VCaP (cell line): ENCODE data around the gene ZFX.

Experiments used
- H3K27ac ChIP-seq: fragments of 450-650 bp; 2 replicates; pipeline ENCODE4 v1.5.1; 2017
- TF ChIP-seq, protein P1 (sequence below): fragments of 450-650 bp; conservative IDR thresholded peaks from 2 replicates; pipeline ENCODE4 v1.5.1; 2017; ENCODE audit warnings: mild to moderate bottlenecking, moderate library complexity

ZFX gene

DNA sequence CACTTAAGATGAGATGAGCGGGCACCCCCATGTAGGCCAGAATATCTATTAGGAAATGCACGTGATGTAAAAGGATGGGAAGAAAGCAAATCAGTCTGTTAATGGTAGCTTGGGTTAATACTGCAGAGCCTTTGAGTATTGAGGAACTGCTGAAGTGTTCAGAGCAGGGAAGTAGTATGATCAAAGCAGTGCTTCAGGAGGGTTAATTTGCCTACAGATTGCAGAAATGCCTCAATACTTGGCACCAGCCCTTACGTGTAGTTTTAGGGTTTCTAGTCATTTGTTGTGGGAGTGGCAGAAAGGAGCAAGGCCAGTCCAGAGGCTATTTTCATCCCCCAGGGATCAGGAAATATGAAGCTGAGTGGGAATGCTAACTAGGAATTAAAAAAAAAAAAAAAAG, 19.7 kb downstream of the ZFX start:
- H3K27ac ChIP-seq: no peak overlapping the region
- TF ChIP-seq, protein P1, sequence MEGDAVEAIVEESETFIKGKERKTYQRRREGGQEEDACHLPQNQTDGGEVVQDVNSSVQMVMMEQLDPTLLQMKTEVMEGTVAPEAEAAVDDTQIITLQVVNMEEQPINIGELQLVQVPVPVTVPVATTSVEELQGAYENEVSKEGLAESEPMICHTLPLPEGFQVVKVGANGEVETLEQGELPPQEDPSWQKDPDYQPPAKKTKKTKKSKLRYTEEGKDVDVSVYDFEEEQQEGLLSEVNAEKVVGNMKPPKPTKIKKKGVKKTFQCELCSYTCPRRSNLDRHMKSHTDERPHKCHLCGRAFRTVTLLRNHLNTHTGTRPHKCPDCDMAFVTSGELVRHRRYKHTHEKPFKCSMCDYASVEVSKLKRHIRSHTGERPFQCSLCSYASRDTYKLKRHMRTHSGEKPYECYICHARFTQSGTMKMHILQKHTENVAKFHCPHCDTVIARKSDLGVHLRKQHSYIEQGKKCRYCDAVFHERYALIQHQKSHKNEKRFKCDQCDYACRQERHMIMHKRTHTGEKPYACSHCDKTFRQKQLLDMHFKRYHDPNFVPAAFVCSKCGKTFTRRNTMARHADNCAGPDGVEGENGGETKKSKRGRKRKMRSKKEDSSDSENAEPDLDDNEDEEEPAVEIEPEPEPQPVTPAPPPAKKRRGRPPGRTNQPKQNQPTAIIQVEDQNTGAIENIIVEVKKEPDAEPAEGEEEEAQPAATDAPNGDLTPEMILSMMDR: no peak

DNA sequence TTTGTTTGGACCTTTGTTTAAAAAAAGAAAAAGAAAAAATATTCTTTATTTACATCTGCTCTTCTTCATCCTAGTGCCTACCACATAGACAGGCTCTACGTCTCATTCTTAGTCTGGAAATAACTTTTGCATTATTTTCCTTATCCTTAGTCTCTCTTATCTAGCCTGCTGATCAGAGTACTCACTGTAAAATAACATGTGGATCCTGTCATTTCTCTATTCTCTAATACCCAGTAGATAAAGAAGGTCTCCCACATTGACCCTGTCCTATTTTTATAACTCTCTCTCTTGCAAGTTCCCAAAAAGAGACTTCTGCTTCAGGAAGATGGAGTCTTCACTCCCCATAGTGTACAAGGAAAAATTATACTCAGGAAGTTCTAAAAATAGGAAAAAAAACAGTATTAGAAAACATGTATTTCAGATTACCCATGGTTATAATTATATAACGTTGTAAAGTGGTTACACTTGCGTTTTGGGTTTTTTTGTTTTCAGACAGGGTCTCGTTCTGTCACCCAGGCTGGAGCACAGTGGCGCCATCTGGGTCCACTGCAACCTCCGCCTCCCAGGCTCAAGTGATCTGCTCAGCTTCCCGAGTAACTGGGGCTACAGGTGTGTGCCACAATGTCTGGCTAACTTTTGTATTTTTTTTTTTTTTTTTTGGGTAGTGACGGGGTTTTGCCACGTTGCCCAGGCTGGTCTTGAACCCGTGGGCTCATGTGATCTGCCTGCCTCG, 23.8 kb downstream of the ZFX start:
- TF ChIP-seq, protein P1: no peak

DNA sequence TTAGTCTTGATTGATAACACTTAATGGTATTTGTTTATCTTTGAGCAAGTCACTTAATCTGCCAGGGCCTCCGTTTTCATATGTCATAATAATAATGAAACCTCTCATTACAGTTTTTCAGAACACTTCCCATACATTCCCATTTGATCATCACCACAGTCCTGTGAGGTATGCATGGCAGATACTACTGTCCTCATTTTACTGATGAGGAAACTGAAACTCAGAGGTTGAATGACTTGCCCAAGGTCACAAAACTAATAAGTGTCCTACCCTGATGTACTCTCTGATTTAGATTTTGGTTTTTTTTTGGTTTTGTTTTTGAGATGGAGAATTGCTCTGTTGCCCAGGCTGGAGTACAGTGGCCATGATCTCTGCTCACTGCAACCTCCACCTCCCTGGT, 25.7 kb downstream of the ZFX start:
- no peak overlapping the region for H3K27ac ChIP-seq
- TF ChIP-seq, protein P1: no peak

More for the DNA sequence above, 23.8 kb downstream of the ZFX start:
- no peak overlapping the region for H3K27ac ChIP-seq

GRCh38 chrX:24178441-24178840, 28.9 kb downstream of the ZFX start:
- TF ChIP-seq, protein P1: no peak
- no peak overlapping the region for H3K27ac ChIP-seq

DNA sequence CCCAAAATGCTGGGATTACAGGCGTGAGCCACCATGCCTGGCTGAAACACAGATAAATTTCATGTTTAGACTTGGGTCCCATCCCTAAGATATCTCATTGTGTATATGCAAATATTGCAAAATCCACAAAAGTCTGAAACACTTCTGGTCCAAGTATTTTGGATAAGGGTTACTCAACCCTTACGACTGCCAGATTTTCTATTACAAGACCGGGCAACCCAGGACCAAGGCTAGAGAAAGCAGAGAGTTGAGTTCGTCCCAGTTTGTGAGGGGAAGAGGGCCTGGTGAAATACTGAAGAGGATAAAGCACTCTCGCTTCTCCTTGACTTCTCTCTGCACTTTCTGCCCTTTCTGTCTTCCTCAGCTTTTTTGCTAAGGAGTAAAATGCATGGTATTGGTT, 34.5 kb downstream of the ZFX start:
- H3K27ac ChIP-seq: no peak overlapping the region; the same call in 1 of the 2 replicates

GRCh38 chrX:24186483-24186882, 37.0 kb downstream of the ZFX start:
- TF ChIP-seq, protein P1: no peak
- no peak overlapping the region for H3K27ac ChIP-seq

More for the DNA sequence above, 34.5 kb downstream of the ZFX start:
- TF ChIP-seq, protein P1: no peak

GRCh38 chrX:24186986-24187385, 37.5 kb downstream of the ZFX start:
- TF ChIP-seq, protein P1: no peak
- no peak overlapping the region for H3K27ac ChIP-seq
